K562 (cell line): ENCODE data around the gene ZSCAN21. TPM values are rescaled to one million over a fixed set of nuclear protein-coding genes. Genes with fewer than 3 reads are reported as not detected.

Experiments
- BCL6 ChIP-seq: fragments of 250-450 bp; sonication (Bioruptor Pico); IDR thresholded peaks from 2 replicates; pipeline ENCODE4 v1.4.0; 2020
- CAMTA2 ChIP-seq: fragments of 250-450 bp; sonication (Bioruptor Pico); conservative IDR thresholded peaks from 2 replicates; pipeline ENCODE4 v1.5.1; 2022
- DDX20 ChIP-seq: fragments of 450-650 bp; IDR thresholded peaks from 2 replicates; pipeline ENCODE4 v1.6.1; 2016; ENCODE audit warnings: missing genetic modification characterization, low read depth, mild to moderate bottlenecking, missing compliant biosample characterization, moderate library complexity
- DIDO1 ChIP-seq: fragments of 450-650 bp; IDR thresholded peaks from 2 replicates; pipeline ENCODE4 v1.6.1; 2016; ENCODE audit warnings: low read depth, missing biosample characterization, missing genetic modification characterization
- HLTF ChIP-seq: fragments of 450-650 bp; IDR thresholded peaks from 2 replicates; pipeline ENCODE4 v1.6.1; 2016
- ILK ChIP-seq: fragments of 450-650 bp; IDR thresholded peaks from 2 replicates; pipeline ENCODE4 v1.6.1; 2016; ENCODE audit warnings: missing genetic modification characterization, low read depth, mild to moderate bottlenecking, missing compliant biosample characterization, moderate library complexity, borderline replicate concordance
- KDM1A ChIP-seq, 2 experiments: fragments of 450-650 bp; IDR thresholded peaks; 2 replicates each; pipeline ENCODE4 v1.6.1; 2016; ENCODE audit warnings: mild to moderate bottlenecking in 2 of 2
- MTF1 ChIP-seq: fragments of 250-450 bp; sonication (Bioruptor Pico); IDR thresholded peaks from 2 replicates; pipeline ENCODE4 v1.9.0; 2021; ENCODE audit warnings: moderate library complexity, mild to moderate bottlenecking, inconsistent platforms, borderline replicate concordance
- NFRKB ChIP-seq: fragments of 450-650 bp; IDR thresholded peaks from 2 replicates; pipeline ENCODE4 v1.6.1; 2016; ENCODE audit warnings: low read depth
- NKRF ChIP-seq: fragments of 450-650 bp; IDR thresholded peaks from 2 replicates; pipeline ENCODE4 v1.6.1; 2016; ENCODE audit warnings: borderline replicate concordance
- PML ChIP-seq: IDR thresholded peaks from 2 replicates; pipeline ENCODE4 v1.6.1; 2012; ENCODE audit warnings: low read length, inconsistent platforms
- PTRF ChIP-seq: fragments of 450-650 bp; IDR thresholded peaks from 2 replicates; pipeline ENCODE4 v1.6.1; 2016; ENCODE audit warnings: mild to moderate bottlenecking, missing genetic modification characterization, missing compliant biosample characterization
- RBM39 ChIP-seq: fragments of 200-400 bp; formaldehyde crosslinking; optimal IDR thresholded peaks from 2 replicates; pipeline ENCODE3; 2018; ENCODE audit warnings: low read depth, low read length
- SNIP1 ChIP-seq: fragments of 450-650 bp; IDR thresholded peaks from 2 replicates; pipeline ENCODE4 v1.7.1; 2017; ENCODE audit warnings: low read depth, mild to moderate bottlenecking
- WHSC1 ChIP-seq: IDR thresholded peaks from one replicate; pipeline ENCODE4 v1.6.1; 2012; ENCODE audit warnings: low read length, control low read depth, inconsistent platforms
- ZFP36 ChIP-seq: fragments of 150-350 bp; IDR thresholded peaks from 2 replicates; pipeline ENCODE4 v1.6.1; 2018; ENCODE audit warnings: low read length, low read depth; ENCODE audit not compliant: partially characterized antibody
- ZNF140 ChIP-seq: fragments of 250-450 bp; sonication (Bioruptor Pico); IDR thresholded peaks from 2 replicates; pipeline ENCODE4 v1.8.0; 2021; ENCODE audit warnings: moderate library complexity, mild to moderate bottlenecking, inconsistent platforms
- ZNF174 ChIP-seq: fragments of 250-450 bp; sonication (Bioruptor Pico); IDR thresholded peaks from 2 replicates; pipeline ENCODE4 v1.4.0; 2020; ENCODE audit warnings: mild to moderate bottlenecking
- ZNF184 ChIP-seq: sonication (generic); formaldehyde crosslinking; IDR thresholded peaks from 2 replicates; pipeline ENCODE4 v1.5.0; 2020; ENCODE audit warnings: missing genetic modification reagents
- ZNF280A ChIP-seq: fragments of 450-650 bp; IDR thresholded peaks from 2 replicates; pipeline ENCODE4 v1.6.1; 2018; ENCODE audit warnings: mild to moderate bottlenecking, low read depth; ENCODE audit not compliant: partially characterized antibody
- ZNF354B ChIP-seq: fragments of 250-450 bp; sonication (Bioruptor Pico); IDR thresholded peaks from 2 replicates; pipeline ENCODE4 v1.4.0; 2020
- ZNF589 ChIP-seq: fragments of 200-800 bp; sonication (Bioruptor generic); IDR thresholded peaks from 2 replicates; pipeline ENCODE4 v1.6.1; 2016; ENCODE audit warnings: low read depth, missing genetic modification characterization, missing compliant biosample characterization
- ZNF778 ChIP-seq: fragments of 450-650 bp; formaldehyde crosslinking; IDR thresholded peaks from 2 replicates; pipeline ENCODE4 v1.4.0; 2020; ENCODE audit warnings: mild to moderate bottlenecking, moderate library complexity
- ZSCAN32 ChIP-seq: fragments of 450-650 bp; formaldehyde crosslinking; IDR thresholded peaks from 2 replicates; pipeline ENCODE4 v1.4.0; 2020; ENCODE audit warnings: mild to moderate bottlenecking, moderate library complexity
- polyA plus RNA-seq, 8 experiments: library from polyadenylated mRNA; depleted of rRNA in 4 of 8; stranded (reverse) in 5 of 8; unstranded in 3 of 8; fragments of >200 nt; fragmentation: Nextera tagmentation in 2 of 8; fragmentation: Illumina TruSeq in 1 of 8; extraction: Ambion mirVana in 2 of 8; extraction: Trizol in 1 of 8; gene quantifications; 2 replicates each; pipeline versions ENCODE4 v1.2.1 to v1.2.3, GENCODE V29; 2011 to 2014; ENCODE audit warnings: inconsistent platforms in 1 of 8, missing spikeins in 1 of 8
- total RNA-seq, 7 experiments: library from RNA; depleted of rRNA in 6 of 7; stranded (reverse); fragments of >200 nt in 6 of 7; fragmentation: Illumina TruSeq in 2 of 7; extraction: Trizol in 2 of 7; gene quantifications; 2 replicates each; pipeline versions ENCODE4 v1.2.1 to v1.2.3, GENCODE V29; 2011 to 2021; ENCODE audit warnings: low replicate concordance in 1 of 7
- TF ChIP-seq, protein P1 (sequence below): sonication (generic); formaldehyde crosslinking; IDR thresholded peaks from 2 replicates; pipeline ENCODE4 v1.8.1; 2023; ENCODE audit warnings: mild to moderate bottlenecking, missing genetic modification reagents

ZSCAN21 gene
- total and polyA plus RNA-seq, 9 of the 15 experiments (the other 6 are each of a cell fraction or from before 2014, with no cell fraction given) = 5.9 to 15.5 (median 13.2) TPM

DNA sequence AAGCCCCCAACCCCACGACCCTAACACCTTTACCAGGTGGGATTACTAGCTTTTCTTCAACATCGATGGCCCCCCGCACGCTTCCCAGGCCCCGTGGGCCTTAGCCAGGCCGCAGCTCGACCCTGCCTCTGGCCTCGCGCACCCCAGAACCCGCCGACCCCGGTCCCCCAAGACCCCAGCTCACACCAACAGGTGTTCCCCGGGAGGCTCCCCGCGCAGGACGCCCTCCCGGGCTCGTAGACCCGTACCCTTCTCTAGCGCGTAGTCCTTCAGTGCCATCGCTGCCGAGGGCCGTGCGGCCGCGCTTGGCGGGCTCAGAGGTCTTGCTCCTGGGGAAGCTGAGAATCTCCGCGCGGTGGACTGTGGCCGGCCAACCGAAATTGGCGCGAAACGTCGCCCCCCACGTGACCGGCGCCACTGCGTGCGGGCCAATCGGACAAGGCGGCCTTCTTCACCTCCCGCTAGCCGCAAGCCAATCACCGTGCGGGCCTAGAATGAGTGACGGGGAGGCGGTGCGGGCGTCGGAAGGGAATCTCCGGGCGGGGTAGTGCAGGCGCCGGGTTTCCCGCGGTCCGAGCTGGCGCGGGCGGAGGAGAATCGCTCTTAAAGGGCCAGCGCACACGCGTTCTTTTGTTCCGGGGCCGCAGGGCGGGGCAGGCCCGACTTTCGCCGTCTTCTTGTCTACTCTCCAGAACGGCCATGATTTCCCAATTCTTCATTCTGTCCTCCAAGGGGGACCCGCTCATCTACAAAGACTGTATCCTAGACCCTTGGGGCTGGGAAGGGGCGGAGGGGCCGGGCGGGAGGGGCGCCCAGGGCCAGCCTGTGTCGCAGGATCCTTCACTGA, 51.7 kb downstream of the ZSCAN21 start, which contains the start of the genes AP4M1 and MCM7 (continued):
- TF ChIP-seq, protein P1, sequence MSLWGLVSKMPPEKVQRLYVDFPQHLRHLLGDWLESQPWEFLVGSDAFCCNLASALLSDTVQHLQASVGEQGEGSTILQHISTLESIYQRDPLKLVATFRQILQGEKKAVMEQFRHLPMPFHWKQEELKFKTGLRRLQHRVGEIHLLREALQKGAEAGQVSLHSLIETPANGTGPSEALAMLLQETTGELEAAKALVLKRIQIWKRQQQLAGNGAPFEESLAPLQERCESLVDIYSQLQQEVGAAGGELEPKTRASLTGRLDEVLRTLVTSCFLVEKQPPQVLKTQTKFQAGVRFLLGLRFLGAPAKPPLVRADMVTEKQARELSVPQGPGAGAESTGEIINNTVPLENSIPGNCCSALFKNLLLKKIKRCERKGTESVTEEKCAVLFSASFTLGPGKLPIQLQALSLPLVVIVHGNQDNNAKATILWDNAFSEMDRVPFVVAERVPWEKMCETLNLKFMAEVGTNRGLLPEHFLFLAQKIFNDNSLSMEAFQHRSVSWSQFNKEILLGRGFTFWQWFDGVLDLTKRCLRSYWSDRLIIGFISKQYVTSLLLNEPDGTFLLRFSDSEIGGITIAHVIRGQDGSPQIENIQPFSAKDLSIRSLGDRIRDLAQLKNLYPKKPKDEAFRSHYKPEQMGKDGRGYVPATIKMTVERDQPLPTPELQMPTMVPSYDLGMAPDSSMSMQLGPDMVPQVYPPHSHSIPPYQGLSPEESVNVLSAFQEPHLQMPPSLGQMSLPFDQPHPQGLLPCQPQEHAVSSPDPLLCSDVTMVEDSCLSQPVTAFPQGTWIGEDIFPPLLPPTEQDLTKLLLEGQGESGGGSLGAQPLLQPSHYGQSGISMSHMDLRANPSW = no peak; the same call in 1 of the 2 replicates
- no peak for TF ChIP-seq ZSCAN32 (CRISPR knock-in tag)
- no peak for TF ChIP-seq HLTF
- TF ChIP-seq ZFP36 = no peak
- TF ChIP-seq CAMTA2 (CRISPR knock-in tag) = no peak
- TF ChIP-seq BCL6 (CRISPR knock-in tag) = no peak; the same call in 1 of the 2 replicates
- TF ChIP-seq ZNF778 (CRISPR knock-in tag) = no peak
- no peak for TF ChIP-seq WHSC1
- TF ChIP-seq NFRKB = peak; percentile 87
- TF ChIP-seq DDX20 (tag) = no peak
- no peak for TF ChIP-seq ZNF280A
- TF ChIP-seq RBM39 = no peak
- no peak for TF ChIP-seq PTRF (tag)
- peak; percentile 82 for TF ChIP-seq PML
- no peak for TF ChIP-seq ZNF174
- TF ChIP-seq MTF1 (CRISPR knock-in tag) = no peak
- no peak for TF ChIP-seq ZNF354B (CRISPR knock-in tag)
- no peak for TF ChIP-seq SNIP1
- no peak for TF ChIP-seq ZNF184 (CRISPR knock-in tag)
- TF ChIP-seq ZNF589 (CRISPR knock-in tag) = 0 out of 2 replicates have a peak, but pooled peaks have one; percentile 37
- TF ChIP-seq DIDO1 (tag) = no peak
- TF ChIP-seq NKRF = peak; percentile 92
- no peak for TF ChIP-seq ZNF140 (CRISPR knock-in tag)
- no peak for TF ChIP-seq ILK (tag)
- TF ChIP-seq KDM1A (IDR thresholded peaks at IDR 0.05) = no peak
